ENCODE measurements around the gene ADCY3.

ADCY3 gene

GRCh38 chr2:24855726-24856125 lies 64.3 kb downstream of the ADCY3 start:
- no peak for TF ChIP-seq CTCF (IDR thresholded peaks at IDR 0.05; ENCODE audit: borderline replicate concordance, insufficient read depth, low read depth, low read length)
- no peak overlapping the region for H3K4me3 ChIP-seq (ENCODE audit: low read depth, low read length)

DNA sequence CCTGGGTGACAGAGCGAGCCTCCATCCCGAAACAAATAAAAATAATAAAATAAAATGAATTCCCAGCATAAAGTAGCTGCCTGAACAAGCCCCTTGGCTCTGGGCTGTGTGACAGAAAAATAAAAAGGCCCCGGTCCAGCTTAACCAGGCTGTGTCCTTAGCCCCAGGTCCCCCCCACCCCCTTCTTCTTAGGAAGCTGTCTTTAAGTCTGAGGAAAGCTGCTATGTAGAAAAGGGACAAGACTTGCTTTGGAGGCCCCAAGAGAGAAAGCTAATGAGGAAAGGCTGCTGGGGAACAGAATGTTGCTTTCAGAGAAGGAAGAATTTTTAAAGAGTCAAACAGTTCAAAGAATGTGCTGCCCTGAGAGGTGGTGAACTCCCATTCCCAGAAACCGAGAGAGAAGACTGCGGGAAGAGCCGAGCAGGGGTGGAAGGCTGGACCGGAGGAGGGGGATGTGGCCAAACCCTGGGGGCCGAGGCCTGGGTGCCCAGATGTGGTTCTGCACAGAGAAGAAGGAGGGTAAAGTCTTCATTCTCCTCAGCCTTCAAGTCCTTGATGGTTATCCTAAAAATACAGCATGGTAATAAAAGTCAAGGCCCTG lies 64.9 kb downstream of the ADCY3 start:
- TF ChIP-seq CTCF (IDR thresholded peaks at IDR 0.05; ENCODE audit: borderline replicate concordance, insufficient read depth, low read depth, low read length) = no peak
- no peak overlapping the region for H3K4me3 ChIP-seq (ENCODE audit: low read depth, low read length)

DNA sequence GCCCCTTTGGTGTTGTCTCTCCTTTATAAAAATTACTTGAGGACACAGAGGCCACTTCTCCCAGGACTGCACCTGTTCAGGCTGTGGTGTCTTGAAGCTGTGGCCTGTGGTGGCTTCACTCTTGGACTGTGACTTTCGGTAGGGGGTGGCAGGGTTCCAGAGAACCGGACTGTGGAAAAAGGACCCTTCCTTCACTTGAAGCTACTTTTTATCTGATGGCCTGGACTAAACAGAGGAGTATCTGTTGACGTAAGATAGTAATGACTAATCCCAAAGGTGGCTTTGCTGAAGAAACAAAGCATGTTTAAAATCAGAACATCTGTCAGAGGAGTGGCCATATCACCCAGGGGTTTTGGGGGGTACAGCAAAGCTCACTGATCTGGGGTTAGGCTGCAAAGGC lies 66.0 kb downstream of the ADCY3 start:
- no peak overlapping the region for H3K4me3 ChIP-seq (ENCODE audit: low read depth, low read length)
- no peak for TF ChIP-seq CTCF (IDR thresholded peaks at IDR 0.05; ENCODE audit: borderline replicate concordance, insufficient read depth, low read depth, low read length)

GRCh38 chr2:24853046-24853445 lies 67.0 kb downstream of the ADCY3 start:
- TF ChIP-seq CTCF (IDR thresholded peaks at IDR 0.05; ENCODE audit: borderline replicate concordance, insufficient read depth, low read depth, low read length) = no peak
- H3K4me3 ChIP-seq (ENCODE audit: low read depth, low read length) = no peak overlapping the region

DNA sequence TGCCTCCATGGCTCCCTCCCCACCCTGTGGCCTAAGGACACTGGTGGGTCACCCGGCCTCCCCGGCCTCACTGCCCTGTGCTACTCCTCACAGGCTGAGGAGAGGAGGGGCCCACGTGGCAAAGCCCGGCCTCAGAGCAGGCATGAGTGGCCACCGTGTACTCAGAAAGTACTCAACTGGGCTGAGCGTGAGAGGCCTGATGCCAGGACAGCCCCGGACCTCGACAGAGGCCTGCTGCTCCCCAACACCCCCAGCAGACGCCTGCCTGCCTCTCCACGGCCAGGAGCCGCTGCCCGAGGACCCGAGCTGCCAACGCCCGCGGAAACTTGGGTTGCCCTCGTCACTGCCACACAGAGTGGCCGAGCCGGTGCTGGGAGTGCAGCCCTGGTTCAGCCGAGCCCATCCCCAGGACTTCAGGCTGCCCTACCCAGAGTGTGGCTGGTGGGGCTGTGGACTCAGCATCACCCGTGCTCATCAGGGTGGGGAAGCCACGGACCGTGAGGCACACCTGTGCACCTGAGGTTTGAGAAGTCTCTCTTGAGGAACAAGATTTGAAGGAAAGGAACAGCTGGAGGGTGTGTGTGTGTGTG lies 67.5 kb downstream of the ADCY3 start:
- no peak overlapping the region for H3K4me3 ChIP-seq (ENCODE audit: low read depth, low read length)
- no peak for TF ChIP-seq CTCF (IDR thresholded peaks at IDR 0.05; ENCODE audit: borderline replicate concordance, insufficient read depth, low read depth, low read length)

DNA sequence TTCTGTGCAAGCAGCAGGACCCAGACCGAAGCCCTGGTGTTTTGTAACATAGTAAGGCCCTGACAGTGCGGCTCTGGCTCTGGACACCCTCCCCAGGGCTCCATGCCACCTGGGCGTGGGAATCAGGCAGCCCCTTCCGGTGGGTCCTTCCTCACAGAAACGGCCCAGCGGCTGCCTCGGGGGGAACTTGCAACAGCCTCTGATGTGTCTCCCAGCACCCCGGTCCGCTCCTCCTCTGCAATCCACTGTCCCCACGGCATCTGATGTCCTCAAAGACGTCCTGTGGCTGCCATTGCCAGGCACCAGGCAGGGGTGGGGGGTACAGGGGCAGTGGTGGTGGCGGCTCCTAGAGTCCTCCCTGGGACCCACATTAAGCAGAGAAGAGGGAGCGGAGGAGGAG lies 68.0 kb downstream of the ADCY3 start:
- TF ChIP-seq CTCF (IDR thresholded peaks at IDR 0.05; ENCODE audit: borderline replicate concordance, insufficient read depth, low read depth, low read length) = no peak
- H3K4me3 ChIP-seq (ENCODE audit: low read depth, low read length) = no peak overlapping the region

- no peak for TF ChIP-seq CTCF (IDR thresholded peaks at IDR 0.05; ENCODE audit: borderline replicate concordance, insufficient read depth, low read depth, low read length)
- H3K4me3 ChIP-seq (ENCODE audit: low read depth, low read length) = no peak overlapping the region
Measured at GRCh38 chr2:24850944-24851343, 69.1 kb downstream of the ADCY3 start.
